ENCODE data around the gene DPP6. TPM values are rescaled to one million over a fixed set of nuclear protein-coding genes. Genes with fewer than 3 reads are reported as not detected.

Gene DPP6
- total RNA-seq, 1 experiment from 2014 or later: not detected

DNA sequence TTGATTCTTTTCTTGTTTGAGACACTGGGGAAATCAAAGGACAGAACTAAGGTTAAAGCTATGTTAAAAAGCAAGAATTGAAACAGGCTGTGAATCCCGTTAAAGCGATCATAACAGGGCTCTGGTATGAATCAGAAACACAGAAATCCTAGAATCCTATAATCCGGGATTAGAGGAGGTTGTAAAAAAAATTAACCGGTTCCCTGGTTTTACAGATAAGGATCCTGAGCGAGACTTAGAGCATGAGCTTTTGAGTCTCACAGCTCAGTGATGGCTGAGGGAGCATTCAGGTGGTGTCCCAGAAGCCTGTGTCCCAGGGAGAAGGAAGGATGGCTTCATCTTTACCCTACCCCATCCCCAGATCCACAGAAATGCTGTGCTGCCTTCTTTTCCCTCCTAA is 489.4 kb downstream of the DPP6 start:
- Histone ChIP-seq H3K9me3 (ENCODE audit: insufficient read depth, low read depth) (no peaks in the 10 kb centered on the region), H3K79me2 (ENCODE audit: low read depth) (no peaks in the 10 kb centered on the region), H3K27me3 (ENCODE audit: insufficient read depth, low read depth) (peaks cover 12% of the 10 kb centered on the region; the same call in 1 of the 2 replicates), H3K9me2 (ENCODE audit: insufficient read depth) (no peaks in the 10 kb centered on the region), H3F3A (ENCODE audit: insufficient read depth, low read depth) (no peaks in the 10 kb centered on the region), H2AFZ (no peak overlapping the region), H3K27ac (no peak overlapping the region), H3K4me1 (replicated peaks; ENCODE audit: insufficient read depth) (no peaks in the 10 kb centered on the region), H3K4me2 (no peak overlapping the region), H3K4me3 (no peak overlapping the region), H3K36me3 (ENCODE audit: low read depth) (no peaks in the 10 kb centered on the region), H4K20me1 (ENCODE audit: insufficient read depth) (no peaks in the 10 kb centered on the region)
- ChIA-PET CTCF (no interaction called here), POLR2A (ENCODE audit: unreplicated experiment) (no interaction called here)
- intact Hi-C loops (cut with micrococcal nuclease; ENCODE audit: unreplicated experiment): no loop called here
- TF ChIP-seq CTCF (conservative IDR thresholded peaks at IDR 0.05): no peak
- TF ChIP-seq EZH2 (IDR thresholded peaks at IDR 0.05; ENCODE audit: low read depth): no peak
- DNase-seq: no peak
- no TSS peak for BruUV-seq (replicated peaks)

- no TSS peak for BruUV-seq (replicated peaks)
- H3K79me2 ChIP-seq (ENCODE audit: low read depth): no peaks in the 10 kb centered on the region
- no peak overlapping the region for H3K4me3 ChIP-seq
- H3K27me3 ChIP-seq (ENCODE audit: insufficient read depth, low read depth): peaks cover 6% of the 10 kb centered on the region; the same call in 1 of the 2 replicates
- no peaks in the 10 kb centered on the region for H3K36me3 ChIP-seq (ENCODE audit: low read depth)
- no peak overlapping the region for H3K27ac ChIP-seq
- intact Hi-C loops (cut with micrococcal nuclease; ENCODE audit: unreplicated experiment): no loop called here
- H4K20me1 ChIP-seq (ENCODE audit: insufficient read depth): no peaks in the 10 kb centered on the region
- DNase-seq: no peak
- POLR2A ChIA-PET (ENCODE audit: unreplicated experiment): no interaction called here
- H3F3A ChIP-seq (ENCODE audit: insufficient read depth, low read depth): no peaks in the 10 kb centered on the region
- CTCF ChIA-PET: no interaction called here
- no peak overlapping the region for H3K4me2 ChIP-seq
- no peak overlapping the region for H2AFZ ChIP-seq
- TF ChIP-seq EZH2 (IDR thresholded peaks at IDR 0.05; ENCODE audit: low read depth): no peak
- H3K4me1 ChIP-seq (replicated peaks; ENCODE audit: insufficient read depth): no peaks in the 10 kb centered on the region
- H3K9me3 ChIP-seq (ENCODE audit: insufficient read depth, low read depth): no peaks in the 10 kb centered on the region
- no peaks in the 10 kb centered on the region for H3K9me2 ChIP-seq (ENCODE audit: insufficient read depth)
Observed at GRCh38 chr7:154546946-154547587, 494.9 kb downstream of the DPP6 start.

GRCh38 chr7:154553711-154554265 is 501.6 kb downstream of the DPP6 start:
- no peak for DNase-seq
- Histone ChIP-seq H3K27ac (no peak overlapping the region), H3K9me2 (ENCODE audit: insufficient read depth) (no peaks in the 10 kb centered on the region), H3K4me2 (no peak overlapping the region), H3K4me1 (replicated peaks; ENCODE audit: insufficient read depth) (no peaks in the 10 kb centered on the region), H3K79me2 (ENCODE audit: low read depth) (no peaks in the 10 kb centered on the region), H2AFZ (no peak overlapping the region), H3K9me3 (ENCODE audit: insufficient read depth, low read depth) (no peaks in the 10 kb centered on the region), H3K4me3 (no peak overlapping the region), H3F3A (ENCODE audit: insufficient read depth, low read depth) (no peaks in the 10 kb centered on the region), H3K27me3 (ENCODE audit: insufficient read depth, low read depth) (no peaks in the 10 kb centered on the region), H4K20me1 (ENCODE audit: insufficient read depth) (no peaks in the 10 kb centered on the region), H3K36me3 (ENCODE audit: low read depth) (no peaks in the 10 kb centered on the region)
- POLR2A ChIA-PET (ENCODE audit: unreplicated experiment): no interaction called here
- TF ChIP-seq EZH2 (IDR thresholded peaks at IDR 0.05; ENCODE audit: low read depth): no peak
- TF ChIP-seq CTCF (conservative IDR thresholded peaks at IDR 0.05): no peak
- CTCF ChIA-PET: no interaction called here
- intact Hi-C loops (cut with micrococcal nuclease; ENCODE audit: unreplicated experiment): no loop called here
- no TSS peak for BruUV-seq (replicated peaks)

- Histone ChIP-seq H3K27ac (no peak overlapping the region), H3K4me2 (no peak overlapping the region), H3K27me3 (ENCODE audit: insufficient read depth, low read depth) (no peaks in the 10 kb centered on the region), H3K79me2 (ENCODE audit: low read depth) (no peaks in the 10 kb centered on the region), H3K9me3 (ENCODE audit: insufficient read depth, low read depth) (no peaks in the 10 kb centered on the region), H3K36me3 (ENCODE audit: low read depth) (no peaks in the 10 kb centered on the region), H3K4me1 (replicated peaks; ENCODE audit: insufficient read depth) (no peaks in the 10 kb centered on the region), H3F3A (ENCODE audit: insufficient read depth, low read depth) (no peaks in the 10 kb centered on the region), H3K9me2 (ENCODE audit: insufficient read depth) (no peaks in the 10 kb centered on the region), H4K20me1 (ENCODE audit: insufficient read depth) (no peaks in the 10 kb centered on the region), H2AFZ (no peak overlapping the region), H3K4me3 (no peak overlapping the region)
- BruUV-seq (replicated peaks): no TSS peak
- ChIA-PET POLR2A (ENCODE audit: unreplicated experiment) (no interaction called here), CTCF (no interaction called here)
- intact Hi-C loops (cut with micrococcal nuclease; ENCODE audit: unreplicated experiment): no loop called here
- TF ChIP-seq EZH2 (IDR thresholded peaks at IDR 0.05; ENCODE audit: low read depth) (no peak), CTCF (conservative IDR thresholded peaks at IDR 0.05) (no peak)
- no peak for DNase-seq
Observed at GRCh38 chr7:154559454-154559853, 507.3 kb downstream of the DPP6 start.
